ENCODE measurements around the gene FPR1.

Gene FPR1

GRCh38 chr19:51751655-51752054 is at the start of gene FPR1:
TSS of gene FPR1 (minus strand) at chr19:51751878. CDS start at chr19:51746994, 4,884 bp downstream.
- in situ Hi-C loops (cut with MboI; ENCODE audit: low sequenced_read_pairs) = no loop called here
- no peaks in the 10 kb centered on the region for H3K9me3 ChIP-seq
- no peaks in the 10 kb centered on the region for H3K36me3 ChIP-seq (replicated peaks)
- no peak within 1 kb of the TSS for H3K4me3 ChIP-seq
- H3K4me1 ChIP-seq = no peaks in the 10 kb centered on the region
- DNase-seq (ENCODE audit: low spot score in 2 of 2) = no peak
- H3K27me3 ChIP-seq (ENCODE audit: low read depth) = no peaks in the 10 kb centered on the region

GRCh38 chr19:51800473-51801244 is 49.0 kb upstream of the FPR1 start:
- H3K27me3 ChIP-seq (ENCODE audit: low read depth) = no peaks in the 10 kb centered on the region
- no peaks in the 10 kb centered on the region for H3K9me3 ChIP-seq
- in situ Hi-C loops (cut with MboI; ENCODE audit: low sequenced_read_pairs) = no loop called here
- no peak overlapping the region for H3K4me3 ChIP-seq
- H3K4me1 ChIP-seq = no peaks in the 10 kb centered on the region
- DNase-seq (ENCODE audit: low spot score in 2 of 2) = no peak
- no peaks in the 10 kb centered on the region for H3K36me3 ChIP-seq (replicated peaks)

GRCh38 chr19:51799774-51800472 is 48.2 kb upstream of the FPR1 start:
- Histone ChIP-seq H3K36me3 (replicated peaks) (no peaks in the 10 kb centered on the region), H3K27me3 (ENCODE audit: low read depth) (no peaks in the 10 kb centered on the region), H3K9me3 (no peaks in the 10 kb centered on the region), H3K4me1 (no peaks in the 10 kb centered on the region), H3K4me3 (no peak overlapping the region)
- no peak for DNase-seq (ENCODE audit: low spot score in 2 of 2)
- in situ Hi-C loops (cut with MboI; ENCODE audit: low sequenced_read_pairs) = no loop called here

- Histone ChIP-seq H3K4me1 (no peaks in the 10 kb centered on the region), H3K4me3 (no peak overlapping the region), H3K9me3 (no peaks in the 10 kb centered on the region), H3K36me3 (replicated peaks) (no peaks in the 10 kb centered on the region), H3K27me3 (ENCODE audit: low read depth) (no peaks in the 10 kb centered on the region)
- in situ Hi-C loops (cut with MboI; ENCODE audit: low sequenced_read_pairs) = no loop called here
- no peak for DNase-seq (ENCODE audit: low spot score in 2 of 2)
Observed at GRCh38 chr19:51799034-51799773, 47.5 kb upstream of the FPR1 start.

GRCh38 chr19:51798062-51798461 is 46.4 kb upstream of the FPR1 start:
- in situ Hi-C loops (cut with MboI; ENCODE audit: low sequenced_read_pairs) = no loop called here
- Histone ChIP-seq H3K4me1 (no peaks in the 10 kb centered on the region), H3K4me3 (no peak overlapping the region), H3K27me3 (ENCODE audit: low read depth) (no peaks in the 10 kb centered on the region), H3K9me3 (no peaks in the 10 kb centered on the region), H3K36me3 (replicated peaks) (no peaks in the 10 kb centered on the region)
- DNase-seq (ENCODE audit: low spot score in 2 of 2) = no peak

- H3K9me3 ChIP-seq = no peaks in the 10 kb centered on the region
- no peak overlapping the region for H3K4me3 ChIP-seq
- DNase-seq (ENCODE audit: low spot score in 2 of 2) = no peak
- in situ Hi-C loops (cut with MboI; ENCODE audit: low sequenced_read_pairs) = no loop called here
- no peaks in the 10 kb centered on the region for H3K27me3 ChIP-seq (ENCODE audit: low read depth)
- no peaks in the 10 kb centered on the region for H3K36me3 ChIP-seq (replicated peaks)
- H3K4me1 ChIP-seq = no peaks in the 10 kb centered on the region
Observed at GRCh38 chr19:51797480-51797879, 45.8 kb upstream of the FPR1 start.

GRCh38 chr19:51796195-51796679 is 44.6 kb upstream of the FPR1 start:
- in situ Hi-C loops (cut with MboI; ENCODE audit: low sequenced_read_pairs) = no loop called here

GRCh38 chr19:51794885-51795490 is 43.3 kb upstream of the FPR1 start, which contains the start of gene FPR3:
TSS of gene FPR3 (plus strand) at chr19:51795157. CDS start at chr19:51823749, 28,592 bp downstream.
- Histone ChIP-seq H3K36me3 (replicated peaks) (no peaks in the 10 kb centered on the region), H3K9me3 (no peaks in the 10 kb centered on the region), H3K4me1 (no peaks in the 10 kb centered on the region), H3K27me3 (ENCODE audit: low read depth) (no peaks in the 10 kb centered on the region), H3K4me3 (no peak within 1 kb of the TSS)
- in situ Hi-C loops (cut with MboI; ENCODE audit: low sequenced_read_pairs) = no loop called here
- DNase-seq (ENCODE audit: low spot score in 2 of 2) = no peak

More at GRCh38 chr19:51796195-51796679, 44.6 kb upstream of the FPR1 start:
- no peaks in the 10 kb centered on the region for H3K9me3 ChIP-seq
- H3K27me3 ChIP-seq (ENCODE audit: low read depth) = no peaks in the 10 kb centered on the region
- no peaks in the 10 kb centered on the region for H3K36me3 ChIP-seq (replicated peaks)
- H3K4me1 ChIP-seq = no peaks in the 10 kb centered on the region
- H3K4me3 ChIP-seq = no peak overlapping the region
- DNase-seq (ENCODE audit: low spot score in 2 of 2) = no peak

- Histone ChIP-seq H3K4me1 (no peaks in the 10 kb centered on the region), H3K27me3 (ENCODE audit: low read depth) (no peaks in the 10 kb centered on the region), H3K36me3 (replicated peaks) (no peaks in the 10 kb centered on the region), H3K4me3 (no peak overlapping the region), H3K9me3 (no peaks in the 10 kb centered on the region)
- no peak for DNase-seq (ENCODE audit: low spot score in 2 of 2)
- in situ Hi-C loops (cut with MboI; ENCODE audit: low sequenced_read_pairs) = no loop called here
Observed at GRCh38 chr19:51793994-51794393, 42.3 kb upstream of the FPR1 start.

- no peaks in the 10 kb centered on the region for H3K4me1 ChIP-seq
Observed at GRCh38 chr19:51792932-51793331, 41.3 kb upstream of the FPR1 start.

GRCh38 chr19:51789061-51789795 is 37.5 kb upstream of the FPR1 start:
- no peaks in the 10 kb centered on the region for H3K4me1 ChIP-seq
- in situ Hi-C loops (cut with MboI; ENCODE audit: low sequenced_read_pairs) = no loop called here
- H3K36me3 ChIP-seq (replicated peaks) = no peaks in the 10 kb centered on the region
- no peak for DNase-seq (ENCODE audit: low spot score in 2 of 2)
- H3K4me3 ChIP-seq = no peak overlapping the region
- H3K27me3 ChIP-seq (ENCODE audit: low read depth) = no peaks in the 10 kb centered on the region
- no peaks in the 10 kb centered on the region for H3K9me3 ChIP-seq

More at GRCh38 chr19:51792932-51793331, 41.3 kb upstream of the FPR1 start:
- no peaks in the 10 kb centered on the region for H3K9me3 ChIP-seq
- in situ Hi-C loops (cut with MboI; ENCODE audit: low sequenced_read_pairs) = no loop called here
- no peak overlapping the region for H3K4me3 ChIP-seq
- no peaks in the 10 kb centered on the region for H3K27me3 ChIP-seq (ENCODE audit: low read depth)
- no peak for DNase-seq (ENCODE audit: low spot score in 2 of 2)
- no peaks in the 10 kb centered on the region for H3K36me3 ChIP-seq (replicated peaks)

GRCh38 chr19:51788029-51788428 is 36.4 kb upstream of the FPR1 start:
- H3K27me3 ChIP-seq (ENCODE audit: low read depth) = no peaks in the 10 kb centered on the region
- H3K9me3 ChIP-seq = no peaks in the 10 kb centered on the region
- in situ Hi-C loops (cut with MboI; ENCODE audit: low sequenced_read_pairs) = no loop called here
- H3K4me1 ChIP-seq = no peaks in the 10 kb centered on the region
- DNase-seq (ENCODE audit: low spot score in 2 of 2) = no peak
- H3K36me3 ChIP-seq (replicated peaks) = no peaks in the 10 kb centered on the region
- no peak overlapping the region for H3K4me3 ChIP-seq

All from HAP-1 (cell line).